NCI-H446 treated with DMSO at 0.1 percent for 48 hours (cell line): Measurements from ENCODE around the gene MPPE1.
"Not testable (repeated sequence)": the region's sequence is repeated elsewhere in the genome, so short reads cannot be mapped to it uniquely, and the experiment has no call there.

ENCODE experiments used
- DNase-seq: peaks from one replicate; lab custom pipeline; 2025; lab: John Stamatoyannopoulos, UW

Gene MPPE1, protein sequence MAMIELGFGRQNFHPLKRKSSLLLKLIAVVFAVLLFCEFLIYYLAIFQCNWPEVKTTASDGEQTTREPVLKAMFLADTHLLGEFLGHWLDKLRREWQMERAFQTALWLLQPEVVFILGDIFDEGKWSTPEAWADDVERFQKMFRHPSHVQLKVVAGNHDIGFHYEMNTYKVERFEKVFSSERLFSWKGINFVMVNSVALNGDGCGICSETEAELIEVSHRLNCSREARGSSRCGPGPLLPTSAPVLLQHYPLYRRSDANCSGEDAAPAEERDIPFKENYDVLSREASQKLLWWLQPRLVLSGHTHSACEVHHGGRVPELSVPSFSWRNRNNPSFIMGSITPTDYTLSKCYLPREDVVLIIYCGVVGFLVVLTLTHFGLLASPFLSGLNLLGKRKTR

DNA sequence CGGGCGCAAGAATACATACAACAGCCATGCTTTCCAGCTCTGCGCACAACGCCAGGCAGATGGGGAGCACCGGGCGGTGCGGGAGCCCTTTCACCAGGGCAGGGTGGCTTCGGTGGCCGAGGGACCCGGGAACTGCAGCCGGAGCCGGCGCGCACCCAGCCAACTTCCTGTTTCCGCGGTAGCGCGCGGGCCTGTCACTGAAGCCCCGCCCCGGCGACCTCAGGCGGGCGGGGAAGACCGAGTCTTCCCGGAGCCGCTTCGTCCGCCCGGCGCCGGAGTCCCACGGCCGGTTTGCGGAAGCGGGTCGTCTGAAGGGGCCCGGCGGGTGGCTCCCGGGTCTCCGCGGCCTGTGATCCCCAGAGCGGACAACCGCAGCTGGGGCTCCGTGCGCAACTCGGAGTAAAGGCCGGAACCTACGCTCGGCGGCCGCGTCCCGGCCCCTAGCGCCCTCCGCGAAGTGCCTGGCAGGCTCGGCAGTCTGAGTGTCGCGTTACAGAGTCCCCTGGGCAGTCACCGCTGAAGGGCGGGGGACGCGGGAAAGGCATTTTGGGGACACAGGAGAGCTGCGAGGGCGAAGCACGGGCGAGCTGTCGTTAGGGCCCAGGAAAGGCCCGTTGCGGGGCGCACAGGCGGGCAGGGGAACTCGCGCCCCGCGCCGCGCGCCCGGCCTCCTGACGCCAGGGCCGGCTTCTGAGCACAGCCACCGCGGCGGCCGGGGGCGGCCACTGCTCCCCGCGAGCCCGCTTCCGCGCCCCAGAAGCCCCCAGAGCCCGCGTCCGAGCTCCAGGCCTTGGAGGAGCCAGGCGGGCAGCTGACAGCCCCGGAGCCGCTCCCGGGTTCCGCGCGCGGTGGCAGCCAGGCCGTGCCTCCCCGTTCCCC, at the start of gene MPPE1:
TSS of gene MPPE1 (minus strand) at position 136 of the 879 bp plus-strand sequence. CDS start 11,053 bp downstream, outside the sequence.
- peak; percentile 62 for DNase-seq

DNA sequence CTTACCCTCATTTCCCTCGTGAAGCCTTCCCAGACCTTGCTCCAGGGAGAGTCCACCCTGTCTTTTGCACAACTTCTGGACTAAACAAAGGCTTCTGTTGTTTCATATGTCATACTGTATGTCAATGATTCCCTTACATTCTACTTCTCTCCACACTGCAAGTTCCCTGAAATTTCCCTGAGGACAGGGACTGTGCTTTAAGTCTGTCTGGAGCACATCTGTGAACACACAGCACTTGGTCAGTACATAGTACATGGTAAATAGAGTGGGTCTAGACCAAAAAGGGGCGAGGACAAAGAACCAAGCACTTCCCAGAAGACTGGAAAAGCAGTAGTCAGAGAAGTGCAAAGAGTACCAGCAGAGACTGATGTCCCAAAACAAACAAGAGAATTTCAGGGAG, 49.5 kb upstream of the MPPE1 start:
- no peak for DNase-seq

DNA sequence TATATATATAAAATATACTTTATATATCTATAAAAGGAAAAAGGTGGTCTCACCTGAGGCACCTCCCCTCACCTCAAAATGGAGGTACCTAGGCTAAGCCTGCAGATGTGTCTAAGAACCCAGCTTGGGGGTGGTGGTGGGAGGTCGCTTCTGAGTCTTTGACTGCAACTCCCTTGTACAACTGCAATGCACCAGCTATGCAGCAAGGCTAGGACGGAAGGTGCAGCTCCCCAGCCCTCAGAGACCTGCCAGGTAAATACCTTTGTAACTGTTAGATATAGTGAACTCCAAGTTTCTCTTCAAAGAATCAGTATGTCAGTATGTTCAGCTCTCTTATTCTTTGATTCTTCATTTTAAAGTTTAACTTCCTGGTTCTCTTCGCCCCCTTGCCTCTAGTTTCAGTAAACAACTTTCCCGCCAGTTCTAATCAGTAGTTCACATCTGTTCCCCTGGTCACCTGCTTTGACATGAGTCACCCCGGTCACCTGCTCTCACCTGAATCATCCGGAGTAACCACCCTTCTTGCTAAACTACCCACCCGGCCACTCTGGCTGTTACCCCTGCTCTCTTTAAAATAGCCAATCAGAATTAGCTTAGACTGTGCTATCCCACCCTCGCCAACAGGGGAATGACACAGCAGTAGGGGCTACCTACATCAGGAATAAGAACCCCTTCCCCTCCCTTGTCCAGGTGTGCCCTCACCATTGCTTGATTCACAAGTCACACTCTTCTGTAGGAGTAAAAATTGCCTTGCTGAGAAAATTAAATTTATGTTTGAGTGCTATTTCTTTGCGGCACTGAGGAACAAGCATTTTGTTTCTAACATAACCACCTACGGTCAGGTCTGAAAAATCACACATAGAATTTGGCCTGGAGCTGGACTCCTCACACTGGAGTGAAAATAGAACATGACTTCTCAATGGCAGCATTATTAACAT, 48.5 kb upstream of the MPPE1 start:
- DNase-seq = no peak

DNA sequence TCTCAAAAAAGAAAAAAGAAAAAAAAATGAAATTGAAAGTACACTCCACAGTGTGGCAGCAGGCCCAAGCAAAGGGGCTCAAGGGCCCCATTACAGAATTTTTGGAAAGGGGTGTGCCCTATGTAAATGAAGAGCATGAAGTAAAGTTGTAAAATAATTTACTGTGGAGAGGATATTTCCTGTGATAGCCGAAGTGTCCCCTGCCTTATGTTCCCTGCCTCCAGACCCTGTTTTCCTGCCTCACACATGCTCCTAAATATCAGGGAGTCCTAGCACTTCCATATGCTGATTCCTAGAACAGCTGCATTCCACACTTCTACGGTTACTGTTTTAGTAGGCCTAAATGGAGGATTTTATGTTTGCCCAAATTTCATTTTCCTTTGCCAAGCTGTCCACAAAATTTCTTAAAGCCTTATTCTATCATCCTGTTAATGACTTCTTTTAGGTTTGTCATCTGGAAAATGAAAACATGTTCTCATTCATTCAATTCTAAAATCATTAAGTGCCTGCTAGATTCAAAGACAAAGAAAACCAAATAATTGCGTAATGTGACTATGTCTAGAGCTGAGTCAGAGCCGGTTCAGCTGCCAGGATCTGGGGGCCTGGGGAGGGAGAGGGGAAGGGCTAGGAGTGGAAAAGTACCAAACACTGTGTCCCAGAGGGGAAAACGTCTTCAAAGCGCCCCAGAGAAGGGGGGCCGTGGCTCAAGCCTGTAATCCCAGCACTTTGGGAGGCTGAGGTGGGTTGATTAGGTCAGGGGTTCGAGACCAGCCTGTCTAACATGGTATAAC, 47.3 kb upstream of the MPPE1 start:
- peak; percentile 68 for DNase-seq

DNA sequence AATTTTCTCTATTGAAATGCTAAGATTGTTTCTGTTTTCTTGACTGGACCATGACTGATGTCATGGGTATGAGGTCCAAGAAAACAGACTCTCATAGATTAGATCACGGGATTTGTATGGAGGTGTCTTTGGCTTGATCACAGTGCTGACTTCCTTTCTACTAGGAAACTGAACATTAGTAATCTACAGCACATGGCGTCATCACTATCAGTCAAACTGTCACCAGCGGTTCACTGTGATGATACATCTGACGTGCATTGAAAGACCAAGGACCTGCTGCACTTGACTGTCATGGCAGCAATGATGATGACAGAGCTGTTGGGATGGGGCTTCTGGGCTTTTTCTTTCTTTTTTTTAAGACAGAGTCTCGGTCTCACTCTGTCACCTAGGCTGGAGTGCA, 45.0 kb upstream of the MPPE1 start:
- DNase-seq = no peak

DNA sequence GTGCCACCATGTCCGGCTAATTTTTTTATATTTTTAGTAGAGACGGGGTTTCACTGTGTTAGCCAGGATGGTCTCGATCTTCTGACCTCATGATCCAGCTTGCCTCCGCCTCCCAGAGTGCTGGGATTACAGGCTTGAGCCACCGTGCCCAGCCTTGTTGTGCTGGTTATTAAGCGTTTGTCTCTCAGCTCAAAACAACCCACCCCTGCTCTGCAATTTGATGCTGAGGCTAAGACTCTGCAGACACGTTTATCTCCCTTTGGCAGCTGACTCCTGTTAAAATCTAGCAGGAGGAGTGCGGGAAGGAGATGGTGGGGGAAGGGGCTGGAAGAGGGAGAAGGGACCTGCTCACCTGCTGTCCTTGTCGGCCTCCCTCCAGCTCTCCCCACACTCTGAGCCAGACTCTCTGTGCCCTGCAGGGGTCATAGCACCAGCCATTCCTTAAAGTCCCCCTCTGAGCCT, 43.3 kb upstream of the MPPE1 start:
- no peak for DNase-seq

DNA sequence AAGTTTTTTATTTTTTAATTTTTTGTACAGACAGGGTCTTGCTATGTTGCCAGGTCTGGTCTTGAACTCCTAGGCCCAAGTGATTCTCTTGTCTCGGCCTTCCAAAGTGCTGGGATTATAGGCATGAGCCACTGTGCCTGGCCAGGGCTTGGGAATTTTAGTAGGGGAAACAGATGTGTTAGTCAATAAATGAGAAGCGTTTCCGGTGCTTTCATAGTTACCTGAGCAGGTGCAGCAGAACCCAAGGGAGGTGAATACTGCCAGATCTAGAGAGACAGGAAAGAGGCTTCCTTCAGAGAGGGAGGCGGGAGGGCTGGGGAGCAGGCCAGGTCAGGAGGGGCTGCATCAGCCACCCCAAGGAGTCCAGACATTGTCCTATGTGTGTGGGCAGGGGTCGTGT, 42.7 kb upstream of the MPPE1 start:
- DNase-seq = no peak

DNA sequence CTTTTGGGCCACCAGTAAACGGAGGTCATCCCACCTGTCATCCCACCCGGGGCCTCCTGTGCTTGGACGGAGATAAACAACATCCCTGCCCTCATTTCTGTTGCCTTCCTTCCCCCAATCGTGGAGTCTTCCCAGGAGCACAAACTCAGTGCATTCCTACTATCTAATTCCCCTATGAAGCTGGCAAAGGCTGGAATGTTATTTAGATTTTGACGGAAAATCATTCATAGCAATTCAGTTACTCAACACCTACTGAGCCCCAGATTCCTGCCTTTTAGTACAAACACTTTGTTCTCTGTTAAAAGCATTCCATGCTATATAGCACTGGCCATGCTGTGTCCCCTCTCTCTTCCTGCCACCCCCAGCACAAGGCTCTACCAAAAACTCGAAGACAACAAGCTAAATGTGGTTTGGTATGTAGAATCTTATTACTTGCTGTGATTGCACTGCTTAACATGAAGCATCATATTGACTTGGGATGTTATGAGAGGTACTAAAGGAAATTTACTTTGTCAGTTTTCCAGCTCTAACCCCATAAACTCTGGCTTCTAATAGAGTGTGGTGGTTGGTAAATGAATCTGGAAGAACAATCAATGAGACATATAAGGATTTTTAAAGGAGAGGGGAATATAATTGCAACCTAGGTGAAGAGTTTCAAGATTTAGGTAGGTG, 40.9 kb upstream of the MPPE1 start:
- no peak for DNase-seq

DNA sequence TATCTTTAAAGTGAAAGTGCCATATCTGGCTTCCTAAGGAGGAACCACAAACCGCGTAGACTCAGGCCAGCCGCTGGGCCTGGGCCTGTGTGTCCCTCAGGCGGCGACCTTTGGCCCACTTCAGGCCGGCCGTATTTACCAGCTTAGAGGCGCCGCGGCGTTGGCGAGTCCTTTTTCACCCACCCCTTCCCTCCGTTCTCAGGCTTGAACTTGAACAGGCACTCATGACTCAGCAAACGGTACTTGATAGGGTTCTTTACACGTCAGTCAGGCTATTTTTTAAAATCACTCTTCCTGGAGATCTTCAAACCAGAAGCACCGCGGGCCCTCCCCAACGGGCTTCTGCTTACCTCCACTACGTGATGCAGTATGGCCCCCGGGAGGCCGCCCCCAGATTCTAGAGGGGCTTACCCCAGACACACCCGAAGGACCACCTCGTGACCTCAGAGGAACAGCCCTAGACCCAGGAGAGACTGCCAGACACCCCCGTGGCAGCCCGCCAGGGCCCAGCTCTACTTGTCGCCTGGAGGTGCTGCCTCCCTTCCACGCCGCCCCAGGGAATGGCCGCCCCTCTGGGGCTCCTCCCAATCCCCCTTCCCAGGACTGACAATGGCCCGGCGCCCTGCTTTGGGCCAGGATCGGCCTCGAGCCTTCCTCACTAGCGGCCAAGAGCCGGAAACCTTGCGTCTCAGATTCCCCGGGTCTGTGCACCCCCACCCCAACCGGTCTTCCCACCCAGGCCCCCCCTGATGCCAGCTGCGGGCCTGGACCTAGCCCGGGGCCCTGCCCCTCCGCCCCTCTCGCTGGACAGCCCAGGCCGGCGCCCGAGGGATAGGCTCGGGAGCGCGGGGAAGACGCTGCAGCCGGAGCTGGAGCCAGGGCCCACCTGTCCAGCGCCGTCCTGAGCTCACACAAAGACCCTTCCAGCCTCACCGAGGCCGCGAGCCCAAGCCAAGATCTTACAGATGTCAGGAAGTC, 39.4 kb upstream of the MPPE1 start:
- no peak for DNase-seq

DNA sequence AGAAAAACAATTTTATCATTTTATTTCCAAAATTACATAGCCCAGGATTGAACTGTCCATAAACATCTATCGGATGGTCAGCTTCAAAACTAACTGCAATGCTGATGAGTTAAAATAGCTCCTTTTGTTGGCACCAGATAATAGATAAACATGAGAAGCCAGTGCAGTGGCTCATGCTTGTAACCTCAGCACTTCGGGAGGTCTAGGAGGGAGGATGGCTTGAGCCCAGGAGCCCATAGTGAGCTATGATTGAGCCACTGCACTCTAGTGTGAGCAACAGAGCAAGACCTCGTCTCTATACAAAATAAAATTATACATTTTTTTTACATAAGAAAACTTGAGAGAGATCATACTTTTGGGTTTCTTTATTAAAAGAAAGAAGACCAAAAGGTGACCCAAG, 38.6 kb upstream of the MPPE1 start:
- no peak for DNase-seq

DNA sequence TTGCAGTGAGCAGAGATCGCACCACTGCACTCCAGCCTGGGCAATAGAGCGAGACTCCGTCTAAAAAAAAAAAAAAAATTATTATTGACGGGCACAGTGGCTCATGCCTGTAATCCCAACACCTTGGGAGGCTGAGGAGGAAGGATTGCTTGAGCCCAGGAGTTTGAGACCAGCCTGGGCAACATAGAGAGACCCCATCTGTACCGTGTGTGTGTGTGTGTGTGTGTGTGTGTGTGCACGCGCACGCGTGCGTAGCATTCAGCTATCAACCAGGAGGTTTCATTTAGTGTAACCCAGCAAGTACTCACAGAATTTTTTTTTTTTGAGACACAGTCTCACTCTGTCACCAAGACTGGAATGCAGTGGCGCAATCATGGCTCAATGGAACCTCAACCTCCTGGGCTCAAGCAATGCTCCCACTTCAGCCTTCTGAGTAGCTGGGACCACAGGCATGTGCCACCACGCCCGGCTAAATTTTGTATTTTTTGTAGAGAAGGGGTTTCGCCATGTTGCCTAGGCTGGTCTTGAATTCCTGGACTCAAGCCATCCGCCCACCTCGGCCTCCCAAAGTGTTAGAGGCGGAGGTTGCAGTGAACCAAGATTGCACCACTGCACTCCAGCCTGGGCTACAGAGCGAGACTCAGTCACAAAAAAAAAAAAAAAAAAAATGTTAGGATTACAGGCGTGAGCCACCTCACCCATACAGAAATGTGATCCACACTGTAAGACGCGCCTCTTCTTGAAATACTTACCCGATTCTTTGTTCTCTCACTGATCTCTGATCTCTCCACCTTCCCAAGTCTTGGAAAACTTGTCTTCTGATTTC, 37.9 kb upstream of the MPPE1 start:
- not testable (repeated sequence) for DNase-seq

DNA sequence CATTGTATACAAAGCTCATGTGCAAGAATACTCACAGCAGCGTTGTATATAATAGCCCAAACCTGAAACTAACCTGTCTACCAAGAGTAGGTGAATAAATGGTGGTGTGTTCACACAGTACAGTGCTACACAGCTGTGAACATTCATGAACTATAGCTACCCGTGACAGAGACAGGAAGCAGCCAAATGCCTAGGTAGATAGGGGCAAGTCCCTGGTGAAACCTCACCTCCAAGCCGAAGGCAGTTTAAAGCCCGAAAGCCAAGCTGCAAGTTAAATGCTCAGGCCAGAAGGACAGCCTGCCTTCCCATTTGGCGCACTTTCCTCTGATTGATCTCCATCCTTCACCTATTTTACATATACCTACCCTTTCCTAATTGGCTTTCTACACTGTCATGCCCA, 36.7 kb upstream of the MPPE1 start:
- DNase-seq = no peak

DNA sequence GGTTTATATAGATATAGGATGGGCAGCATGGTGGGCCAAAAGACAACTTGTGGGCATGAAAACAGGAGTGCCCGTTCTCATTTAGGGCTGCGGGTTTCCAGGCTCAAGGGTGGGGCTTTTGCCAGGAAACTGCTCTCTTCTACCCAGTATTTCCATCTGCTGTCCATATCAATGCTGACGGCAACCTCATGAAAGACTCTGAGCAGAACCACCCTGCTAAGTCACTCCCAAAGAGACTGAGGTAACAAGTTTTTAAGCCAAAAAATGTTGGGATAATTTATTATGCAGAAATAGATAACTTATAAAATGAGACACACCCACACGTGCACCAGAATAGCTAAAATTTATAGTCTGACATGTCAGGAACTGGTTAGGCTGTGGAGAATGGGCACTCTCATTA, 36.1 kb upstream of the MPPE1 start:
- no peak for DNase-seq

DNA sequence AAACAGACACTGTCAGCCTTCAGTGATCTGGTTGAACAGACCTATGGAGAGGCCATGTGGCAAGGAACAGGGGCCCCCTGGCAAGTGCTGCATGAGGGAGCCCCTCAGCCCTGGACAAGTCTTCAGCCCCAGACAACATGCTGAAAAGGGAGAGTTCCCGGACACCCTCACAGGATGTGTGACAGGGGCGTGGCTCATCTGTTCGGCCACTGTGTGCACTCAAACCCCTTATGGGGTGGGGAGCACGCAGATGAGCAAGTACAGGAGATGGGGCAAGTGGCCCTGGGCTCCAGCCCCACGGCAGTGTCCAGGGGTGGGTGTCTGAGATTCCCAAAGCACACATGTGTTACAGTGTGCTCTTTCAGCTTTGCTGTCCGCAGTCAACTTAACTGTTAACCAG, 35.4 kb upstream of the MPPE1 start:
- no peak for DNase-seq

DNA sequence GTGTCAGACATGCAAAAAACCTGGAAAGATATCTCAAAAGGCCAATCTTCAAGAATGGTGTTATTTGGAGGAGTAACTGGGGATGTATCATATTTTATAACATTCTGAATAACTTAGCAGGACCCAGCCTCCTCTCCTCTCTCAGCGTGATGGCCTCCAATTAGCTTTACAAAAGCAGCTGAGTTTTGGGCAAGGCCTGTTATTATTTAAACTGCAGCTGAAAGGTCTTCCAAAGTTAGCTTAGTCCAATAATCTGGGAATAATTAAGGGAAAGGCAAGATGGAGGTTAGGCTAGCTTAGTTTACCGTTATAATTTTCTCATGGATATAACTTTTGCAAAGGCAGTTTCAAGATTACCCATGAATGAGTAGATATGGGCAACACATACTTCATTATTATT, 32.8 kb upstream of the MPPE1 start:
- no peak for DNase-seq

DNA sequence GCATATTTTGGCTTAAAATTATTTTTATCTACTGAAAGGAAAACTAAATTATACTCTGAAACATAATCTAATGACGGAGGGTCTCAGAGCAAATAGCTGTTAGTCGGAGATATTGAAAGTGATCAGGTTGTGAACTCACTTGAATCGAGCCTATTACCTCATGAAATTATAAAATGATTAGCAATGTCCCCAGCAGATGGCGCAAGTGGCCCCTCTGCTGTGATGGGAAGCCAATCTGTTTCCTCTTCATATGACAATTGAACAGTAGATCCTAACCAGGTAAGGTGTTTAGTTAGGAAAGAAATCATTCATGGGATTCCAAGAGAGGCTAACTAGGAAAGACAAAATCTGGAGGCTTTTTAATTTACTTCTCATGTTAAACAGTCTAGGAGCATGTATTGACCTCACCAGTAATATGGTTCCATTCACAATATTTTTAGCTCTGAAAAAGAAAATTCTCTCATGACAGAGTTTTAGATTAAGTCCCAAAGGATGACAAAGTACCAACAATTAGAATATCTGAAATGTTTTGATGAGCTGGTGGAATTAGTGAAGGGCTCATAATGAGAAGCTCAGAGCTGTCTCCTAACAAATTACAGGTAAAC, 29.9 kb upstream of the MPPE1 start:
- peak; percentile 31 for DNase-seq

DNA sequence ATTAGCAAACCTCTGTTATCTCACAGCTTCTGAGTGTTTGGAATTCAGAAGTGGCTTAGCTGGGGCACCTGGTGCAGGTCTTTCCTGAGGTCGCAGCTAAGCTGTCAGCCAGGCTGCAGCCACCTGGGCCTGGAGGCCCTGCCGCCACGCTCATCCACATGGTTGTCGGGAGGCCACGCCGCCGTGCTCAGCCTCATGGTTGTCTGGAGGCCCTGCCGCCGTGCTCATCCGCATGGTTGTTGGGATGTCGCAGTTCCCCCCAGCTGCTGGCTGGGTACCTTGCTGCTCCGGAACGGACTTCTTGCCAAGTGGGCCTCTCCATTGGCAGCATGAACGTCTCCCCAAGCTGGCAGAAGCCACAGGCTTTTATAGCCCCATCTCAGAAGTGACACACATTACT, 24.3 kb upstream of the MPPE1 start:
- no peak for DNase-seq

DNA sequence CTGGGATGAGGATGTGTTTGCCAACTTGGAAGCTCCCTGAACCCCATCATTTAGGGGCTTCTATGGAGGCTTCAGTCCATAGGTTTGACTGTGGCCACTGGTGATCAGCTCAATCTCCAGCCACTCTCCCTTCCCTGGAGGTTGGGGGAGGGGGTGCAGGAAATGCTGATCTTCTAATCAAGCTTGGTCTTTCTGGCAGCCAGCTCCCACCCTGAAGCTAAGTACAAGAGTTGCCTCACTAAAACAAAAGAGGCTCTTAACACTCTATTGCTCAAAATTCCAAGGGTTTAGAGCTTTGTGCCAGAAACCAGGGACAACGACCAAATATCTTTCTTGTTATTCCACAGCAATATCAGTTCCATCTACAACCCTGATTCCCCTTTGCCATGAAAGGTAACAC, 19.4 kb upstream of the MPPE1 start:
- no peak for DNase-seq
